Ishikawa (cell line): ENCODE measurements around the gene PA2G4.

ENCODE experiments used
- CEBPB ChIP-seq: IDR thresholded peaks from 2 replicates; pipeline ENCODE4 v1.6.1; 2012
- CREB1 ChIP-seq: IDR thresholded peaks from 2 replicates; pipeline ENCODE4 v1.6.1; 2012; ENCODE audit warnings: low read depth
- EGR1 ChIP-seq: IDR thresholded peaks from 2 replicates; pipeline ENCODE4 v1.6.1; 2012
- EP300 ChIP-seq: IDR thresholded peaks from 2 replicates; pipeline ENCODE4 v1.6.1; 2012; ENCODE audit warnings: borderline replicate concordance
- FOXM1 ChIP-seq: IDR thresholded peaks from 2 replicates; pipeline ENCODE4 v1.6.1; 2012; ENCODE audit warnings: low read depth, borderline replicate concordance
- NFIC ChIP-seq: IDR thresholded peaks from 2 replicates; pipeline ENCODE4 v1.6.1; 2012
- RAD21 ChIP-seq: IDR thresholded peaks from 2 replicates; pipeline ENCODE4 v1.6.1; 2012; ENCODE audit warnings: low read depth
- TAF1 ChIP-seq: IDR thresholded peaks from 2 replicates; pipeline ENCODE4 v1.6.1; 2012; ENCODE audit warnings: low read depth, mild to moderate bottlenecking
- TCF12 ChIP-seq: IDR thresholded peaks from 2 replicates; pipeline ENCODE4 v1.6.1; 2012; ENCODE audit warnings: low read depth
- TEAD4 ChIP-seq: IDR thresholded peaks from 2 replicates; pipeline ENCODE4 v1.6.1; 2012
- USF1 ChIP-seq: IDR thresholded peaks from 2 replicates; pipeline ENCODE4 v1.6.1; 2012
- YY1 ChIP-seq: IDR thresholded peaks from 2 replicates; pipeline ENCODE4 v1.6.1; 2012; ENCODE audit warnings: low read depth
- ZBTB7A ChIP-seq: IDR thresholded peaks from 2 replicates; pipeline ENCODE4 v1.6.1; 2012; ENCODE audit warnings: low read depth
- TF ChIP-seq, protein P1 (sequence below): IDR thresholded peaks from 2 replicates; pipeline ENCODE4 v1.6.1; 2012; ENCODE audit warnings: low read depth, mild to moderate bottlenecking
- TF ChIP-seq, protein P2 (sequence below): IDR thresholded peaks from 2 replicates; pipeline ENCODE4 v1.6.1; 2012

The PA2G4 gene

DNA sequence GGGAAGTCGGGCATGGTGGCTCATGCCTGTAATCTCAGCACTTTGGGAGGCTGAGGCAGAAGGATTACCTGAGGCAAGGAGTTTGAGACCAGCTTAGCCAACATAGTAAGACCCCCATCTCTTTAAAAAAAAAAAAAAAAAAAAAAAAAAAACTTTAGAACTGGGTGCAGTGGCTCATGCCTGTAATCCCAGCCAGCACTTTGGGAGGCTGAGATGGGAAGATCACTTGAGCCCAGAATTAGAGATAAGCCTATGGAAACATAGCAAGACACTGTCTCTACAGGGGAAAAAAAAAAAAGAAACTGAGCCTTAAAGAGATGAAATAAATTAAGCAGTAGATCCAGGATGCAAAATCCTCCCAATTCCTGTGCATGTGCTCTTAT, 1.7 kb upstream of the PA2G4 start:
- no peak for TF ChIP-seq CREB1
- TF ChIP-seq, protein P1, sequence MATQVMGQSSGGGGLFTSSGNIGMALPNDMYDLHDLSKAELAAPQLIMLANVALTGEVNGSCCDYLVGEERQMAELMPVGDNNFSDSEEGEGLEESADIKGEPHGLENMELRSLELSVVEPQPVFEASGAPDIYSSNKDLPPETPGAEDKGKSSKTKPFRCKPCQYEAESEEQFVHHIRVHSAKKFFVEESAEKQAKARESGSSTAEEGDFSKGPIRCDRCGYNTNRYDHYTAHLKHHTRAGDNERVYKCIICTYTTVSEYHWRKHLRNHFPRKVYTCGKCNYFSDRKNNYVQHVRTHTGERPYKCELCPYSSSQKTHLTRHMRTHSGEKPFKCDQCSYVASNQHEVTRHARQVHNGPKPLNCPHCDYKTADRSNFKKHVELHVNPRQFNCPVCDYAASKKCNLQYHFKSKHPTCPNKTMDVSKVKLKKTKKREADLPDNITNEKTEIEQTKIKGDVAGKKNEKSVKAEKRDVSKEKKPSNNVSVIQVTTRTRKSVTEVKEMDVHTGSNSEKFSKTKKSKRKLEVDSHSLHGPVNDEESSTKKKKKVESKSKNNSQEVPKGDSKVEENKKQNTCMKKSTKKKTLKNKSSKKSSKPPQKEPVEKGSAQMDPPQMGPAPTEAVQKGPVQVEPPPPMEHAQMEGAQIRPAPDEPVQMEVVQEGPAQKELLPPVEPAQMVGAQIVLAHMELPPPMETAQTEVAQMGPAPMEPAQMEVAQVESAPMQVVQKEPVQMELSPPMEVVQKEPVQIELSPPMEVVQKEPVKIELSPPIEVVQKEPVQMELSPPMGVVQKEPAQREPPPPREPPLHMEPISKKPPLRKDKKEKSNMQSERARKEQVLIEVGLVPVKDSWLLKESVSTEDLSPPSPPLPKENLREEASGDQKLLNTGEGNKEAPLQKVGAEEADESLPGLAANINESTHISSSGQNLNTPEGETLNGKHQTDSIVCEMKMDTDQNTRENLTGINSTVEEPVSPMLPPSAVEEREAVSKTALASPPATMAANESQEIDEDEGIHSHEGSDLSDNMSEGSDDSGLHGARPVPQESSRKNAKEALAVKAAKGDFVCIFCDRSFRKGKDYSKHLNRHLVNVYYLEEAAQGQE: no peak
- TF ChIP-seq TEAD4: no peak
- no peak for TF ChIP-seq FOXM1
- TF ChIP-seq USF1: no peak
- TF ChIP-seq EGR1: no peak
- TF ChIP-seq, protein P2, sequence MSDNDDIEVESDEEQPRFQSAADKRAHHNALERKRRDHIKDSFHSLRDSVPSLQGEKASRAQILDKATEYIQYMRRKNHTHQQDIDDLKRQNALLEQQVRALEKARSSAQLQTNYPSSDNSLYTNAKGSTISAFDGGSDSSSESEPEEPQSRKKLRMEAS: no peak

DNA sequence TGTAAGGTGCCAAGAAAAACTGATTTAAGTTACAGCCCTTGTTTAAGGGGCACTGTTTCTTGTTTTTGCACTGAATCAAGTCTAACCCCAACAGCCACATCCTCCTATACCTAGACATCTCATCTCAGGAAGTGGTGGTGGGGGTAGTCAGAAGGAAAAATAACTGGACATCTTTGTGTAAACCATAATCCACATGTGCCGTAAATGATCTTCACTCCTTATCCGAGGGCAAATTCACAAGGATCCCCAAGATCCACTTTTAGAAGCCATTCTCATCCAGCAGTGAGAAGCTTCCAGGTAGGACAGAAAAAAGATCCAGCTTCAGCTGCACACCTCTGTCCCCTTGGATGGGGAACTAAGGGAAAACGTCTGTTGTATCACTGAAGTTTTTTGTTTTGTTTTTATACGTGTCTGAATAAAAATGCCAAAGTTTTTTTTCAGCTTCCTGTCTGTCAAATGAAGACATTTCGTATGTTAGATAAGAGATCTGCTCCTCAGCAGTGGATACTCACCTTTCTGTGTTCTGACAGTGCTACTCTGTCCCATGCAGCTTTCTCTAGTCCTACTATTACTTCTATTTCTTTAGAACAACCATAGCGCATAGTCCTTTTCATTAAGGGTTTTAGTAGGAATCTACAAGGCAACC, 1.2 kb upstream of the PA2G4 start:
- TF ChIP-seq YY1: no peak
- TF ChIP-seq TEAD4: no peak

DNA sequence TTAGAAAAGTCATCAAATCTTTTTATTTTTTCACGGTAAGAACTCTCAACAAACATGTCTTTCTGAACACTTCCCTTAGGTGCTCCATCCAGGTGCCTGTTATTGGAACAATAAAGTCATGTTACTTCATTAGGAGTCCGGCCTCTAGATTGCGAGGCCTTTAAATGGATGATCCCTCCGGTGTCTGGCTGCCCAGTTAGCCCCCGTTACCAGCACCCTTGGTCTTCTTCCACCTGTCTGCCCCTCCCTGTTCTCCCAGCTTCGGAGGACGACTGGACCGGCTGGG, 593 bp upstream of the PA2G4 start:
- no peak for TF ChIP-seq NFIC
- TF ChIP-seq EP300: peak; percentile 60; the same call in 1 of the 2 replicates
- TF ChIP-seq RAD21: 0 out of 2 replicates have a peak, but pooled peaks have one; percentile 2
- no peak for TF ChIP-seq FOXM1
- peak; percentile 40; the same call in 1 of the 2 replicates for TF ChIP-seq YY1
- no peak; the same call in 1 of the 2 replicates for TF ChIP-seq CREB1
- no peak for TF ChIP-seq ZBTB7A
- TF ChIP-seq, protein P2: no peak

DNA sequence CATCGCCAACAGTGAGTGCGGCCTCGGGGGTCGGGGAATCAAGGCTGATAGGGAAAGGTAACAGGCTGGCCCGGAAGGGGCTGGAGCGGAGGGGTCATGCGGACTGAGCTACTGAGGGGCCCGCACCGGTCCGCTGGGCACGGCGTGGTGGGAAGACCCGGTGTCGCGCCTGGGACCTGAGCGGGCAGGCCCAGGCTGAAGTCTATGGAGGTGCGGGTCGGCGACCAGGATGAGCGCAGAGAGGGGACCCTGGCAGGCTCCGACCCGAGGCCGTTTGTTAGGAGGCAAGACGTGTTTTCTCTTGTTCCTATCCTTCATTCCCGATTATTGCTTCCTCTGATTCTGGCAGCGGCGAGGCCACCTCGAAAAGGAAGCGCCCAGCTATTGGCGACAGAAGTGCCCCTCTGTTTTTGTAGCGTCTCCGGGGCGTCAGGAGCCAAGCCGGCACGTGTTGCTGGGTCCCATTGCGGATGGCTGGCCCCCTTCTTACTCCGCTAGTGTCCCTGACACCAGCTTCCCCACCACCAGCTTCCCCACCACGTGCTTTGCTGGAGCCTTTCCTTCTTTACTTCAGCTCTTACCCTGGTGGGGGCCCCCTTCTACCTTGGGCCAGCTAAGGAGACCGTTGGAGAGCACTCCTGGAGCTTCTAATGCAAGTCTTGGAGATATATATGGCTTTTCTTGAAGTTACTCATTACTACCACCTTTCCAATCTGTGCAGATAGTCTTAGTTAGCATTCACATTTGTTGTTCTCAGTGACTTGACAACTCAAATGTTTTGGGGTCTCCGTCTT, 653 bp downstream of the PA2G4 start:
- TF ChIP-seq, protein P2: peak; percentile 87
- TF ChIP-seq, protein P1: no peak
- TF ChIP-seq USF1: peak; percentile 47; the same call in 1 of the 2 replicates
- no peak for TF ChIP-seq RAD21

GRCh38 chr12:56105609-56105902, 1.2 kb downstream of the PA2G4 start:
- no peak for TF ChIP-seq EP300
- no peak for TF ChIP-seq FOXM1

DNA sequence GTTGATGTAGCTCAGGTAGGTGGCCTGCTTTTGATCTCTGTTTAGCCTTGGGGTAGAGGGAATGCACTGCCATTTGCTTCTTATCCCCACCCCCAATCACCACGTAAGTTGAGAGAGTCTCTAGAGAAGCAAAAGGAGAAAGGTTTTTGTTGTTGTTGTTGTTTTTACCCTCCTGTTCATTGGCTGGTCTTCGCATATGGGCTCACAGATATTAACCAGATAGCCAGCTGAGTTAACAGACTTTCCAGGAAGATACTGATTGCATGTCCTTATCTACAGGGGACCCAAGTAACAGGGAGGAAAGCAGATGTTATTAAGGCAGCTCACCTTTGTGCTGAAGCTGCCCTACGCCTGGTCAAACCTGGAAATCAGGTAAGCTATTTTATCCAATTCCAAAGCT, 2.9 kb downstream of the PA2G4 start:
- no peak for TF ChIP-seq CREB1
- TF ChIP-seq EGR1: no peak
- TF ChIP-seq CEBPB: no peak
- no peak for TF ChIP-seq YY1
- no peak for TF ChIP-seq NFIC
- TF ChIP-seq RAD21: no peak
- no peak for TF ChIP-seq USF1
- TF ChIP-seq TCF12: no peak
- no peak for TF ChIP-seq TEAD4
- TF ChIP-seq, protein P1: no peak
- TF ChIP-seq FOXM1: no peak
- no peak for TF ChIP-seq EP300
- TF ChIP-seq TAF1: no peak
- no peak for TF ChIP-seq ZBTB7A
- TF ChIP-seq, protein P2: no peak
